GM10847 (cell line): ENCODE measurements around the gene THAP6.

Experiments
- POLR2A ChIP-seq: IDR thresholded peaks from 2 replicates; pipeline ENCODE4 v1.6.1; 2011; ENCODE audit not compliant: insufficient read length; ENCODE audit errors: extremely low read depth

Gene THAP6

DNA sequence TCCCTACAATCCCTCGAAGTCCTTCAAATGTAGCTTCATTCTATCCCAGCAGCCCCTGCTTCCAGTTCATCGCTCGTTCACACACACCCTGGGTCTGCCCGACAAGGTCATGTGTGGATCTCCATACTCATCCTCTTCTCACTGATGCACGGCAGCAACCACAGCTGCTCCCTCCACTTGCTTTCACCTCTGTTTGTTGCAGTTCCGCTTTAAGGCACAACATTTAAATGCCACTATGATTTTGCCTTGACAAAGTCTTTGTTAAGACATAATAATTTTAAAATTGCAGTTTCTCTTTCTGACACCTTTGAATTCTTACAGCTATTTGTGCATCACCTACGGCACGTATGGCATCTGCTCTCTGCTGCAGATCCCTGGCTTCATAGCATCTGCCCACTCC is 43.4 kb downstream of the THAP6 start:
- TF ChIP-seq POLR2A, result no peak

DNA sequence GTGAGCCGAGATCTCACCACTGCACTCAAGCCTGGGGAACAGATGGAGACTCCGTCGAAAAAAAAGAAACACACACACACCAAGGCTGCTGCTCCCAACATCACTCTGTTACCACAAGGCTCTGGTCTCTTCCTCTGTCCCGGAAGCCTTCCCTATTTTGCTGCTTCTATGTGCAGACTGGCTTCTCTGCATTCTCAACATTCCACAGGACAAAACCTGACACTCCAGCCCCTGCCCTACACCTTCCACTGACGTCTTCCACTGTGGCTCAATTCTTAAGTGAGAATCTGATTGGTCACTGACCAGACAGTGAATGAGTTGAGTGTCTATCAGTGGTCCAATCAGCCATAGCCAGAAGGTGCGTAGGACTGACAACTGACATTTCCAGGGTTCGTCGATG is 47.5 kb downstream of the THAP6 start:
- TF ChIP-seq POLR2A, result no peak

DNA sequence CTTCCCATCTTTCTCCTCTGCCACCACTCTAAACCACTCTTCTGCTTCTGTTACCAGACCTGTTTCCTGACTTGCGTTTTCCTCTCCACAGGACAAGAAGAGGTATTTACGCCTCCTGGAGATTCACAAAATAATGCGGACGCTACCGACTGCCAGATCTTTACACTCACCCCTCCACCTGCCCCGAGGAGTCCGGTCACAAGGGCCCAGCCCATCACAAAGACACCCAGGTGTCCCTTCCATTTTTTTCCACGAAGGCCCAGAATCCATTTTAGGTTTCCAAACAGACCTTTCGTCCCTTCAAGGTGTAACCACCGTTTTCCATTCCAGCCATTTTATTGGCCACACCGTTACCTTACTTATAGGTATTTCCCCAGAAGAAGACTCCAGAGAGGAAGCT is 49.8 kb downstream of the THAP6 start:
- TF ChIP-seq POLR2A, result no peak

GRCh38 chr4:75565481-75565880 is 51.2 kb downstream of the THAP6 start:
- no peak for TF ChIP-seq POLR2A

GRCh38 chr4:75566911-75567310 is 52.6 kb downstream of the THAP6 start:
- no peak for TF ChIP-seq POLR2A

GRCh38 chr4:75567725-75568124 is 53.5 kb downstream of the THAP6 start:
- TF ChIP-seq POLR2A, result no peak
